HG03378 (cell line): Measurements from ENCODE around the gene THRAP3.
"Not testable (repeated sequence)": the region's sequence is repeated elsewhere in the genome, so short reads cannot be mapped to it uniquely, and the experiment has no call there.

ENCODE experiments used
- ATAC-seq: cut with Tn5 transposase; IDR thresholded peaks from one replicate; pipeline ENCODE4 v1.9.1; 2021; ENCODE audit warnings: mild to moderate bottlenecking, moderate library complexity; ENCODE audit not compliant: unreplicated experiment

THRAP3 gene

GRCh38 chr1:36223996-36224536, at the start of gene THRAP3:
TSS of gene THRAP3 (plus strand) at chr1:36224443. CDS start at chr1:36282564, 58,121 bp downstream.
- peak; percentile 90 for ATAC-seq

- ATAC-seq, result no peak
These were observed 49.5 kb upstream of the THRAP3 start for GRCh38 chr1:36174713-36175112.

- no peak for ATAC-seq
These were observed 48.8 kb upstream of the THRAP3 start for GRCh38 chr1:36175137-36176095.

- no peak for ATAC-seq
These were observed 47.9 kb upstream of the THRAP3 start for GRCh38 chr1:36176106-36176949.

GRCh38 chr1:36177589-36178431, 46.4 kb upstream of the THRAP3 start:
- ATAC-seq, result no peak

- no peak for ATAC-seq
These were observed 45.6 kb upstream of the THRAP3 start for GRCh38 chr1:36178471-36179219.

- no peak for ATAC-seq
These were observed 45.0 kb upstream of the THRAP3 start for GRCh38 chr1:36179220-36179600.

- ATAC-seq, result no peak
These were observed 41.5 kb upstream of the THRAP3 start for GRCh38 chr1:36182734-36183133.

- ATAC-seq, result no peak
These were observed 40.9 kb upstream of the THRAP3 start for GRCh38 chr1:36183309-36183856.

- peak; percentile 62 for ATAC-seq
These were observed 36.2 kb upstream of the THRAP3 start for GRCh38 chr1:36187800-36188593.

GRCh38 chr1:36196805-36197204, 27.4 kb upstream of the THRAP3 start:
- ATAC-seq, result not testable (repeated sequence)

- no peak for ATAC-seq
These were observed 25.6 kb upstream of the THRAP3 start for GRCh38 chr1:36198641-36199040.

GRCh38 chr1:36199934-36200741, 24.1 kb upstream of the THRAP3 start:
- ATAC-seq, result no peak

- no peak for ATAC-seq
These were observed 21.2 kb upstream of the THRAP3 start for GRCh38 chr1:36203027-36203553.

- ATAC-seq, result no peak
These were observed 20.5 kb upstream of the THRAP3 start for GRCh38 chr1:36203554-36204346.

GRCh38 chr1:36204347-36204909, 19.8 kb upstream of the THRAP3 start:
- no peak for ATAC-seq
